ENCODE data around the gene XPNPEP2.

Gene XPNPEP2

GRCh38 chrX:129800186-129800585 is 61.4 kb downstream of the XPNPEP2 start:
- DNase-seq, result no peak

GRCh38 chrX:129802863-129803262 is 64.1 kb downstream of the XPNPEP2 start:
- DNase-seq, result no peak

GRCh38 chrX:129804806-129805205 is 66.0 kb downstream of the XPNPEP2 start:
- no peak for DNase-seq

GRCh38 chrX:129808158-129808828 is 69.5 kb downstream of the XPNPEP2 start:
- DNase-seq, result no peak

GRCh38 chrX:129808829-129809796 is 70.3 kb downstream of the XPNPEP2 start:
- no peak for DNase-seq

- no peak for DNase-seq
These were observed 75.0 kb downstream of the XPNPEP2 start for GRCh38 chrX:129813662-129814368.

- DNase-seq, result no peak
These were observed 79.3 kb downstream of the XPNPEP2 start for GRCh38 chrX:129818123-129818522.
